ENCODE results near the gene WARS2.
A peak's percentile ranks its signal among the peaks of the same experiment; 100 is the strongest.

The WARS2 gene

GRCh38 chr1:118992237-118992825, 148.1 kb downstream of the WARS2 start:
- Histone ChIP-seq H3K4me3 (ENCODE audit: low read length in 2 of 2) (no peak overlapping the region), H3K27ac (ENCODE audit: low read length) (no peak overlapping the region), H3K9me3 (ENCODE audit: control insufficient read depth in 2 of 2, low read length in 2 of 2) (peaks cover 0 to 7% of the 10 kb centered on the region in 2 donors), H3K36me3 (ENCODE audit: control insufficient read depth in 2 of 2, insufficient read depth in 2 of 2, low read length in 2 of 2) (no peaks in the 10 kb centered on the region), H3K27me3 (ENCODE audit: control insufficient read depth in 1 of 2, insufficient read depth in 2 of 2, low read length in 2 of 2) (peaks cover 90 to 96% of the 10 kb centered on the region in 2 donors), H3K4me1 (ENCODE audit: control insufficient read depth, insufficient read depth, low read length) (peaks cover 11% of the 10 kb centered on the region), H3K9ac (ENCODE audit: low read length in 2 of 2) (no peak overlapping the region)

- Histone ChIP-seq H3K27me3 (ENCODE audit: control insufficient read depth in 1 of 2, insufficient read depth in 2 of 2, low read length in 2 of 2) (peaks cover 90 to 97% of the 10 kb centered on the region in 2 donors), H3K27ac (ENCODE audit: low read length) (no peak overlapping the region), H3K9ac (ENCODE audit: low read length in 2 of 2) (no peak overlapping the region), H3K4me1 (ENCODE audit: control insufficient read depth, insufficient read depth, low read length) (peaks cover 15% of the 10 kb centered on the region), H3K9me3 (ENCODE audit: control insufficient read depth in 2 of 2, low read length in 2 of 2) (peaks cover 1 to 9% of the 10 kb centered on the region in 2 donors), H3K4me3 (ENCODE audit: low read length in 2 of 2) (no peak overlapping the region), H3K36me3 (ENCODE audit: control insufficient read depth in 2 of 2, insufficient read depth in 2 of 2, low read length in 2 of 2) (no peaks in the 10 kb centered on the region)
Observed at GRCh38 chr1:118991448-118991847, 149.0 kb downstream of the WARS2 start.

- H3K9ac ChIP-seq (ENCODE audit: low read length in 2 of 2): no peak overlapping the region
- no peak overlapping the region for H3K27ac ChIP-seq (ENCODE audit: low read length)
- no peaks in the 10 kb centered on the region for H3K36me3 ChIP-seq (ENCODE audit: control insufficient read depth in 2 of 2, insufficient read depth in 2 of 2, low read length in 2 of 2)
- peaks cover 17% of the 10 kb centered on the region for H3K4me1 ChIP-seq (ENCODE audit: control insufficient read depth, insufficient read depth, low read length)
- peaks cover 91 to 98% of the 10 kb centered on the region in 2 donors for H3K27me3 ChIP-seq (ENCODE audit: control insufficient read depth in 1 of 2, insufficient read depth in 2 of 2, low read length in 2 of 2)
- H3K9me3 ChIP-seq (ENCODE audit: control insufficient read depth in 2 of 2, low read length in 2 of 2): peaks cover 3 to 9% of the 10 kb centered on the region in 2 donors
- no peak overlapping the region for H3K4me3 ChIP-seq (ENCODE audit: low read length in 2 of 2)
Observed at GRCh38 chr1:118990513-118991152, 149.8 kb downstream of the WARS2 start.

GRCh38 chr1:118989878-118990378, 150.5 kb downstream of the WARS2 start:
- peaks cover 17% of the 10 kb centered on the region for H3K4me1 ChIP-seq (ENCODE audit: control insufficient read depth, insufficient read depth, low read length)
- H3K27ac ChIP-seq (ENCODE audit: low read length): no peak overlapping the region
- H3K9ac ChIP-seq (ENCODE audit: low read length in 2 of 2): no peak overlapping the region
- no peaks in the 10 kb centered on the region for H3K36me3 ChIP-seq (ENCODE audit: control insufficient read depth in 2 of 2, insufficient read depth in 2 of 2, low read length in 2 of 2)
- H3K9me3 ChIP-seq (ENCODE audit: control insufficient read depth in 2 of 2, low read length in 2 of 2): peaks cover 3 to 8% of the 10 kb centered on the region in 2 donors
- H3K27me3 ChIP-seq (ENCODE audit: control insufficient read depth in 1 of 2, insufficient read depth in 2 of 2, low read length in 2 of 2): peaks cover 91 to 98% of the 10 kb centered on the region in 2 donors
- H3K4me3 ChIP-seq (ENCODE audit: low read length in 2 of 2): no peak overlapping the region

- H3K27ac ChIP-seq (ENCODE audit: low read length): no peak overlapping the region
- no peak overlapping the region for H3K9ac ChIP-seq (ENCODE audit: low read length in 2 of 2)
Observed at GRCh38 chr1:118989006-118989815, 151.2 kb downstream of the WARS2 start.

GRCh38 chr1:118988186-118989005, 152.1 kb downstream of the WARS2 start, which contains the start of gene TBX15:
TSS of gene TBX15 (minus strand) at chr1:118988343. CDS start at chr1:118987795, 548 bp downstream.
- H3K27me3 ChIP-seq (ENCODE audit: control insufficient read depth in 1 of 2, insufficient read depth in 2 of 2, low read length in 2 of 2): peaks cover 93 to 98% of the 10 kb centered on the region in 2 donors
- H3K9me3 ChIP-seq (ENCODE audit: control insufficient read depth in 2 of 2, low read length in 2 of 2): peaks cover 8 to 9% of the 10 kb centered on the region in 2 donors
- H3K36me3 ChIP-seq (ENCODE audit: control insufficient read depth in 2 of 2, insufficient read depth in 2 of 2, low read length in 2 of 2): no peaks in the 10 kb centered on the region
- no peak within 1 kb of the TSS for H3K9ac ChIP-seq (ENCODE audit: low read length in 2 of 2)
- peaks cover 21% of the 10 kb centered on the region for H3K4me1 ChIP-seq (ENCODE audit: control insufficient read depth, insufficient read depth, low read length)
- H3K4me3 ChIP-seq (ENCODE audit: low read length in 2 of 2): peak within 1 kb of the TSS; percentile 51 to 72
- no peak within 1 kb of the TSS for H3K27ac ChIP-seq (ENCODE audit: low read length)

More at GRCh38 chr1:118989006-118989815, 151.2 kb downstream of the WARS2 start:
- Histone ChIP-seq H3K27me3 (ENCODE audit: control insufficient read depth in 1 of 2, insufficient read depth in 2 of 2, low read length in 2 of 2) (peaks cover 92 to 98% of the 10 kb centered on the region in 2 donors), H3K4me1 (ENCODE audit: control insufficient read depth, insufficient read depth, low read length) (peaks cover 20% of the 10 kb centered on the region), H3K4me3 (ENCODE audit: low read length in 2 of 2) (no peak overlapping the region), H3K36me3 (ENCODE audit: control insufficient read depth in 2 of 2, insufficient read depth in 2 of 2, low read length in 2 of 2) (no peaks in the 10 kb centered on the region), H3K9me3 (ENCODE audit: control insufficient read depth in 2 of 2, low read length in 2 of 2) (peaks cover 3 to 8% of the 10 kb centered on the region in 2 donors)

- H3K9ac ChIP-seq (ENCODE audit: low read length in 2 of 2): no peak overlapping the region
- H3K4me3 ChIP-seq (ENCODE audit: low read length in 2 of 2): peak overlapping the region; percentile 51 to 72
- peaks cover 93 to 98% of the 10 kb centered on the region in 2 donors for H3K27me3 ChIP-seq (ENCODE audit: control insufficient read depth in 1 of 2, insufficient read depth in 2 of 2, low read length in 2 of 2)
- H3K27ac ChIP-seq (ENCODE audit: low read length): no peak overlapping the region
- peaks cover 8 to 9% of the 10 kb centered on the region in 2 donors for H3K9me3 ChIP-seq (ENCODE audit: control insufficient read depth in 2 of 2, low read length in 2 of 2)
- H3K4me1 ChIP-seq (ENCODE audit: control insufficient read depth, insufficient read depth, low read length): peaks cover 21% of the 10 kb centered on the region
- no peaks in the 10 kb centered on the region for H3K36me3 ChIP-seq (ENCODE audit: control insufficient read depth in 2 of 2, insufficient read depth in 2 of 2, low read length in 2 of 2)
Observed at GRCh38 chr1:118987468-118988185, 152.8 kb downstream of the WARS2 start.

GRCh38 chr1:118986555-118987467, 153.6 kb downstream of the WARS2 start:
- Histone ChIP-seq H3K36me3 (ENCODE audit: control insufficient read depth in 2 of 2, insufficient read depth in 2 of 2, low read length in 2 of 2) (no peaks in the 10 kb centered on the region), H3K27me3 (ENCODE audit: control insufficient read depth in 1 of 2, insufficient read depth in 2 of 2, low read length in 2 of 2) (peaks cover 90 to 98% of the 10 kb centered on the region in 2 donors), H3K27ac (ENCODE audit: low read length) (no peak overlapping the region), H3K9me3 (ENCODE audit: control insufficient read depth in 2 of 2, low read length in 2 of 2) (peaks cover 8 to 9% of the 10 kb centered on the region in 2 donors), H3K4me3 (ENCODE audit: low read length in 2 of 2) (peak overlapping the region; percentile 51 to 72), H3K9ac (ENCODE audit: low read length in 2 of 2) (no peak overlapping the region), H3K4me1 (ENCODE audit: control insufficient read depth, insufficient read depth, low read length) (peaks cover 21% of the 10 kb centered on the region)
